CD4-positive, alpha-beta T cell (primary cell): Measurements from ENCODE around the gene TUBA3C. TPM values are rescaled to one million over a fixed set of nuclear protein-coding genes. Genes with fewer than 3 reads are reported as not detected.

Source experiments
- ATAC-seq: fragments of 200-7000 bp; cut with Tn5 transposase; one replicate; pipeline ENCODE4 v1.10.0; 2022; ENCODE audit warnings: mild to moderate bottlenecking; ENCODE audit not compliant: poor library complexity
- CTCF ChIA-PET: fragments of 350-600 bp; sonication (Branson Sonifier 250); formaldehyde crosslinking; loops from one replicate; lab custom pipeline; 2021; ENCODE audit warnings: antibody characterized with exemption, inconsistent platforms; lab: Charles Lee
- POLR2A ChIA-PET: fragments of 350-600 bp; sonication (Branson Sonifier 250); formaldehyde crosslinking; loops from one replicate; lab custom pipeline; 2021; ENCODE audit warnings: antibody characterized with exemption, inconsistent platforms; lab: Charles Lee
- DNase-seq, 14 experiments: peaks; one replicate each; pipeline ENCODE4 v3.0.0-alpha.2; 2013 to 2020; ENCODE audit warnings: mixed read lengths in 2 of 14
- H3K27ac ChIP-seq, 2 donors: one replicate each; pipeline versions ENCODE4 v1.5.1 to v1.7.0; 2013; ENCODE audit warnings: low read length in 2 of 2, low read depth in 1 of 2, mild to moderate bottlenecking in 1 of 2
- H3K27me3 ChIP-seq, 2 experiments: 1 replicate in 1 of 2; 2 replicates in 1 of 2; pipeline versions ENCODE4 v1.6.1 to v1.7.0; 2013; ENCODE audit warnings: low read length in 2 of 2, control low read depth in 1 of 2, mild to moderate bottlenecking in 1 of 2, moderate library complexity in 1 of 2; ENCODE audit not compliant: insufficient read depth in 2 of 2, control insufficient read depth in 1 of 2
- H3K36me3 ChIP-seq: one replicate; pipeline ENCODE4 v1.6.1; 2013; ENCODE audit warnings: low read length, control low read depth; ENCODE audit not compliant: insufficient read depth
- H3K4me1 ChIP-seq: one replicate; pipeline ENCODE4 v1.6.1; 2013; ENCODE audit warnings: low read length, control low read depth; ENCODE audit not compliant: insufficient read depth
- H3K4me3 ChIP-seq: one replicate; pipeline ENCODE4 v1.5.1; 2013; ENCODE audit warnings: mild to moderate bottlenecking, low read length, moderate library complexity
- H3K9me3 ChIP-seq, 2 experiments: 1 replicate in 1 of 2; 2 replicates in 1 of 2; pipeline versions ENCODE4 v1.6.1 to v1.7.0; 2013; ENCODE audit warnings: low read length in 2 of 2, mild to moderate bottlenecking in 2 of 2, control low read depth in 1 of 2, moderate library complexity in 1 of 2; ENCODE audit not compliant: control insufficient read depth in 1 of 2, insufficient read depth in 1 of 2
- H3K27ac Mint-ChIP-seq: one replicate; pipeline ENCODE4 v1.8.0; 2020; ENCODE audit warnings: mixed read lengths
- H3K27me3 Mint-ChIP-seq: one replicate; pipeline ENCODE4 v1.8.0; 2021; ENCODE audit warnings: mixed read lengths
- H3K36me3 Mint-ChIP-seq: one replicate; pipeline ENCODE4 v1.8.0; 2021; ENCODE audit warnings: low read depth, mixed read lengths
- H3K4me1 Mint-ChIP-seq: one replicate; pipeline ENCODE4 v1.8.0; 2021; ENCODE audit warnings: low read depth, mixed read lengths
- H3K4me3 Mint-ChIP-seq: one replicate; pipeline ENCODE4 v1.8.0; 2020; ENCODE audit warnings: mild to moderate bottlenecking, mixed read lengths
- H3K9me3 Mint-ChIP-seq: one replicate; pipeline ENCODE4 v1.8.0; 2020; ENCODE audit warnings: mixed read lengths
- CTCF ChIP-seq: fragments of 200-600 bp; IDR thresholded peaks from one replicate; pipeline ENCODE4 v1.8.0; 2022; ENCODE audit warnings: antibody characterized with exemption, mild to moderate bottlenecking
- intact Hi-C, 2 experiments: fragments of 100-400 bp; cut with DNase I in 1 of 2; cut with micrococcal nuclease in 1 of 2; formaldehyde crosslinking; loops; one replicate each; pipeline versions ENCODE4 v1.15.1 to v1.9.0; 2023 to 2025; cut with DNase I, micrococcal nuclease
- total RNA-seq, 174 experiments: library from RNA in 2 of 174; stranded (reverse) in 2 of 174; gene quantifications; one replicate each; pipeline ENCODE4 v1.2.3 and lab custom pipeline; 2021 to 2026

The TUBA3C gene
- total RNA-seq, 2 experiments from 2014 or later = not detected

- no peaks in the 10 kb centered on the region for H3K36me3 Mint-ChIP-seq
- TF ChIP-seq CTCF = no peak
- Histone ChIP-seq H3K36me3 (no peaks in the 10 kb centered on the region), H3K27ac (no peak overlapping the region), H3K27me3 (no peaks in the 10 kb centered on the region), H3K4me3 (no peak overlapping the region), H3K9me3 (peaks cover 0 to 58% of the 10 kb centered on the region in 2 experiments), H3K4me1 (no peaks in the 10 kb centered on the region)
- intact Hi-C loops = no loop called here
- no peaks in the 10 kb centered on the region for H3K27me3 Mint-ChIP-seq
- no peaks in the 10 kb centered on the region for H3K4me1 Mint-ChIP-seq
- DNase-seq (no peak), ATAC-seq (no peak)
- no peak overlapping the region for H3K27ac Mint-ChIP-seq
- POLR2A ChIA-PET = no interaction called here
- CTCF ChIA-PET = no interaction called here
- no peak overlapping the region for H3K4me3 Mint-ChIP-seq
- peaks cover 6% of the 10 kb centered on the region for H3K9me3 Mint-ChIP-seq
These were observed 30.9 kb downstream of the TUBA3C start for GRCh38 chr13:19150712-19151228.

- Histone ChIP-seq H3K27ac (no peak overlapping the region), H3K36me3 (no peaks in the 10 kb centered on the region), H3K9me3 (peaks cover 0 to 53% of the 10 kb centered on the region in 2 experiments), H3K27me3 (no peaks in the 10 kb centered on the region), H3K4me1 (no peaks in the 10 kb centered on the region), H3K4me3 (no peak overlapping the region)
- no peak overlapping the region for H3K27ac Mint-ChIP-seq
- DNase-seq (no peak), ATAC-seq (no peak)
- intact Hi-C loops = no loop called here
- no peak for TF ChIP-seq CTCF
- POLR2A ChIA-PET = no interaction called here
- CTCF ChIA-PET = no interaction called here
- H3K27me3 Mint-ChIP-seq = no peaks in the 10 kb centered on the region
- H3K4me1 Mint-ChIP-seq = no peaks in the 10 kb centered on the region
- peaks cover 6% of the 10 kb centered on the region for H3K9me3 Mint-ChIP-seq
- H3K36me3 Mint-ChIP-seq = no peaks in the 10 kb centered on the region
- no peak overlapping the region for H3K4me3 Mint-ChIP-seq
These were observed 31.4 kb downstream of the TUBA3C start for GRCh38 chr13:19150226-19150625.

GRCh38 chr13:19148561-19148960 is 33.1 kb downstream of the TUBA3C start:
- Histone ChIP-seq H3K27ac (no peak overlapping the region), H3K4me1 (no peaks in the 10 kb centered on the region), H3K4me3 (no peak overlapping the region), H3K27me3 (no peaks in the 10 kb centered on the region), H3K36me3 (no peaks in the 10 kb centered on the region), H3K9me3 (peaks cover 0 to 36% of the 10 kb centered on the region in 2 experiments)
- intact Hi-C loops = no loop called here
- DNase-seq (no peak), ATAC-seq (no peak)
- Mint-ChIP-seq H3K27ac (no peak overlapping the region), H3K4me3 (no peak overlapping the region), H3K27me3 (no peaks in the 10 kb centered on the region), H3K9me3 (peaks cover 6% of the 10 kb centered on the region), H3K4me1 (no peaks in the 10 kb centered on the region), H3K36me3 (no peaks in the 10 kb centered on the region)
- POLR2A ChIA-PET = no interaction called here
- CTCF ChIA-PET = no interaction called here
- TF ChIP-seq CTCF = no peak
